ENCODE results near the gene LIMS2. TPM values are rescaled to one million over a fixed set of nuclear protein-coding genes. Genes with fewer than 3 reads are reported as not detected.

The LIMS2 gene
- total and polyA plus RNA-seq, 5 experiments from 2014 or later = 3.4 to 12.5 (median 10.1) TPM

GRCh38 chr2:127651971-127652550 lies 23.3 kb downstream of the LIMS2 start:
- peak overlapping the region in 1 of 10 donors; percentile 17 for H3K27ac Mint-ChIP-seq
- DNase-seq = peak in 2 of 10 donors; percentile 2 to 57
- POLR2A ChIA-PET = interaction anchor here (4.2 kb wide), 1 partner anchor 11 kb away, joined by 19 read pairs; no protein-coding TSS in a partner anchor

GRCh38 chr2:127651381-127651809 lies 23.9 kb downstream of the LIMS2 start:
- ATAC-seq (no peak), DNase-seq (no peak)
- Mint-ChIP-seq H3K4me1 (peaks cover 11 to 42% (median 29%) of the 10 kb centered on the region in 4 donors), H3K27ac (peak overlapping the region in 1 of 10 donors; percentile 22), H3K4me3 (no peak overlapping the region), H3K27me3 (no peaks in the 10 kb centered on the region), H3K9me3 (no peaks in the 10 kb centered on the region), H3K36me3 (peaks cover 0 to 2% (median 0%) of the 10 kb centered on the region in 3 donors)
- POLR2A ChIA-PET = interaction anchor here (1.1 to 4.2 kb wide), 2 partner anchors 11 to 58 kb away, joined by 3 to 19 read pairs; no protein-coding TSS in a partner anchor

More at GRCh38 chr2:127651971-127652550, 23.3 kb downstream of the LIMS2 start:
- H3K9me3 Mint-ChIP-seq = no peaks in the 10 kb centered on the region
- ATAC-seq = no peak
- H3K4me3 Mint-ChIP-seq = no peak overlapping the region
- H3K4me1 Mint-ChIP-seq = peaks cover 11 to 37% (median 24%) of the 10 kb centered on the region in 4 donors
- H3K27me3 Mint-ChIP-seq = no peaks in the 10 kb centered on the region
- H3K36me3 Mint-ChIP-seq = peaks cover 0 to 2% (median 0%) of the 10 kb centered on the region in 3 donors

- peak overlapping the region in 1 of 10 donors; percentile 22 for H3K27ac Mint-ChIP-seq
- H3K36me3 Mint-ChIP-seq = peaks cover 0 to 2% (median 0%) of the 10 kb centered on the region in 3 donors
- no peak for DNase-seq
- H3K4me1 Mint-ChIP-seq = peaks cover 11 to 42% (median 30%) of the 10 kb centered on the region in 4 donors
- POLR2A ChIA-PET = interaction anchor here (1.1 to 4.2 kb wide), 3 partner anchors 10 to 60 kb away, joined by 3 to 19 read pairs (median 12); no protein-coding TSS in a partner anchor
- ATAC-seq = no peak
- H3K9me3 Mint-ChIP-seq = no peaks in the 10 kb centered on the region
- no peaks in the 10 kb centered on the region for H3K27me3 Mint-ChIP-seq
- H3K4me3 Mint-ChIP-seq = no peak overlapping the region
These were observed 24.4 kb downstream of the LIMS2 start for GRCh38 chr2:127650785-127651380.

DNA sequence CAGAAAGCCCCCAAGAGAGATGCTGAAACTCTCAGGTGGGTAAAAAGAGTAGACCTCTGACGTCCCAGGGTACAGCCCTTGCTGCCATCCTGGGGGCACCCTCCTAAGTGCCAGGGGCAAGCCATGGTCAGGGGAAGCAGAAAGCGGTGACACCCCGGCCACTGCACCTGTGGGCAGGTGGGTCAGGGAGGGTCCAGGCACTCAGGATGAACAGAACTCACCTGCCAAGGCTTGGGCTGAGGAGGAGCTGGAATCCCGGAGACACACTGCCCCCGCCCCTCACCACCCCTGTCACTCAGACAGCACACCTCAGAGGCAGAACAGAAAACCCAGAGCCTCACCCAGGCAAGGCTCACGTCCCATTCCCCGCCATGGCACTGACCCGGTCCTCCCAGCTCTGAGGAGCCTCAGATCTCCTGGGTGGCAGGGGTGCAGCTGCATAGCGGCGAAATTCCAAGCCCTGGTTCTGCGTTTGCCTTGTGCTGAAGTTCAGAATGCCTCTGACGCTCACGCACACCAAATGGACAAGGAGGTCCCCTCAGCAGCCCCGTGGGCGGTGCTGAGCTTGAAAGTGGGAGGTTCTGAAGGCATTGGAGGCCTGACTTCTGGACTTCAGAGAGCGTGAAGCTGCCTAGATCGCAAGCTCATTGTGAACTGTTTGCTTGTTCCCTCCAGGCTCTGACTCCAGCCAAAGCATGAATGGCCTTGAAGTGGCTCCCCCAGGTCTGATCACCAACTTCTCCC lies 25.1 kb downstream of the LIMS2 start:
- Mint-ChIP-seq H3K9me3 (no peaks in the 10 kb centered on the region), H3K27me3 (no peaks in the 10 kb centered on the region), H3K27ac (peak overlapping the region in 4 of 10 donors; percentile 43 to 90 (median 84)), H3K36me3 (peaks cover 0 to 2% (median 0%) of the 10 kb centered on the region in 3 donors), H3K4me1 (peaks cover 11 to 42% (median 30%) of the 10 kb centered on the region in 4 donors), H3K4me3 (peak overlapping the region in 2 of 10 donors; percentile 74 to 83)
- ATAC-seq (peak in 1 of 2 donors; percentile 7), DNase-seq (no peak)
- POLR2A ChIA-PET = interaction anchor here (1.1 to 4.2 kb wide), 3 partner anchors 10 to 59 kb away, joined by 3 to 19 read pairs (median 12); no protein-coding TSS in a partner anchor

DNA sequence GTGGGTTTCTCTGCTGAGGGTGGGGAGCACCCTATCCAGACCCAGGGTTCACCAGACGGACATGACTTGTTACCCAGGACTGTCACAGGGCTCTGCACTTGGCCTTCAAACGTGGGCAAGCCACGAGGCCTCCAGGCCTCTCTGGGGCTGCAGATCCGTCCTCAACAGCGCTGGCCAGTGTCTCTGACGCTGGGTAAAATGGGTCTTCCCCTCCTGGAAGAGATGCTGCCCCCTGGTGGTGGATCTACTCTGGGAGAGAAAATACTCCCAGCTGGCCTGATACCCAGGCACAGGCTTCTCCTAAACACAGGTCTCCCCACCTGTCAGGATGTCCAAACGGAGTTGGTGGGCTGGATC lies 25.7 kb downstream of the LIMS2 start:
- ATAC-seq (peak; percentile 77 to 94), DNase-seq (peak; percentile 68 to 93 (median 80))
- POLR2A ChIA-PET = interaction anchor here (2.3 to 4.2 kb wide), 2 partner anchors 9 to 59 kb away, joined by 12 to 19 read pairs; no protein-coding TSS in a partner anchor
- Mint-ChIP-seq H3K4me3 (peak overlapping the region; percentile 53 to 83 (median 70)), H3K36me3 (peaks cover 0 to 2% (median 0%) of the 10 kb centered on the region in 3 donors), H3K9me3 (no peaks in the 10 kb centered on the region), H3K27me3 (no peaks in the 10 kb centered on the region), H3K4me1 (peaks cover 12 to 43% (median 32%) of the 10 kb centered on the region in 4 donors), H3K27ac (peak overlapping the region; percentile 43 to 90 (median 77))

DNA sequence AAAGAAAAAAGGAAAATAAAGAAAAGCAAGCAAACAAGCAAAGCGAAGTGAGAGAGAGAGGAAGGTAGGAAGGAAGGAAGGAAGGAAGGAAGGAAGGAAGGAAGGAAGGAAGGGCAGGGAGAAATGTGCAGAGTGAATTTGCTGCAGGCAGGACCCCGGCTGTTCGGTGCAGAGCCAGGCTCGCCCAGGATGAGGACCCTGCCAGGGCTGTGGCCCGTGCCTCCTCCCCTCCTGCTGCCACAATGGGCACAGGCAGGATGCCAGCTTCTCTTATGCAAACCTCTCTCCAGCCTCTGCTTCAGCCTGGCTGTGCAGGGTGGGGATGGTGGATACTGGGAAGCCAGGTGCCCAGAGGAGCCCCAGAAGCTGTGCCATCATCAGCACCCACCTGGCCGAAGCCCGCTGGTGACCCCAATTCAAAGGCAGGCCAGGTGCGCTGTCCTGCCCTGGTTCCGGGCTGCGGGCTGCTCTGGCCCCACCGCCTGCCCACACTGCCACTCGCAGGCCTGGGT lies 26.2 kb downstream of the LIMS2 start:
- peak in 4 of 10 donors; percentile 32 to 41 (median 36) for DNase-seq
- H3K36me3 Mint-ChIP-seq = peaks cover 0 to 2% (median 0%) of the 10 kb centered on the region in 3 donors
- H3K27me3 Mint-ChIP-seq = no peaks in the 10 kb centered on the region
- peaks cover 14 to 44% (median 34%) of the 10 kb centered on the region in 4 donors for H3K4me1 Mint-ChIP-seq
- no peaks in the 10 kb centered on the region for H3K9me3 Mint-ChIP-seq
- POLR2A ChIA-PET = interaction anchor here (2.3 to 4.2 kb wide), 2 partner anchors 8 to 58 kb away, joined by 12 to 19 read pairs; no protein-coding TSS in a partner anchor
- peak overlapping the region in 5 of 10 donors; percentile 54 to 92 (median 74) for H3K27ac Mint-ChIP-seq
- H3K4me3 Mint-ChIP-seq = peak overlapping the region in 5 of 10 donors; percentile 31 to 83 (median 74)
- ATAC-seq = peak; percentile 70 to 75

GRCh38 chr2:127648321-127648720 lies 27.0 kb downstream of the LIMS2 start:
- Mint-ChIP-seq H3K4me3 (peak overlapping the region in 7 of 10 donors; percentile 0 to 74 (median 51)), H3K9me3 (no peaks in the 10 kb centered on the region), H3K4me1 (peaks cover 14 to 49% (median 40%) of the 10 kb centered on the region in 4 donors), H3K36me3 (no peaks in the 10 kb centered on the region), H3K27me3 (no peaks in the 10 kb centered on the region), H3K27ac (peak overlapping the region in 6 of 10 donors; percentile 53 to 92 (median 74))
- no peak for ATAC-seq
- DNase-seq = no peak
- POLR2A ChIA-PET = interaction anchor here (1.0 to 1.7 kb wide), 2 partner anchors 8 to 53 kb away, joined by 3 read pairs; partner anchors contain the start of gene SFT2D3

DNA sequence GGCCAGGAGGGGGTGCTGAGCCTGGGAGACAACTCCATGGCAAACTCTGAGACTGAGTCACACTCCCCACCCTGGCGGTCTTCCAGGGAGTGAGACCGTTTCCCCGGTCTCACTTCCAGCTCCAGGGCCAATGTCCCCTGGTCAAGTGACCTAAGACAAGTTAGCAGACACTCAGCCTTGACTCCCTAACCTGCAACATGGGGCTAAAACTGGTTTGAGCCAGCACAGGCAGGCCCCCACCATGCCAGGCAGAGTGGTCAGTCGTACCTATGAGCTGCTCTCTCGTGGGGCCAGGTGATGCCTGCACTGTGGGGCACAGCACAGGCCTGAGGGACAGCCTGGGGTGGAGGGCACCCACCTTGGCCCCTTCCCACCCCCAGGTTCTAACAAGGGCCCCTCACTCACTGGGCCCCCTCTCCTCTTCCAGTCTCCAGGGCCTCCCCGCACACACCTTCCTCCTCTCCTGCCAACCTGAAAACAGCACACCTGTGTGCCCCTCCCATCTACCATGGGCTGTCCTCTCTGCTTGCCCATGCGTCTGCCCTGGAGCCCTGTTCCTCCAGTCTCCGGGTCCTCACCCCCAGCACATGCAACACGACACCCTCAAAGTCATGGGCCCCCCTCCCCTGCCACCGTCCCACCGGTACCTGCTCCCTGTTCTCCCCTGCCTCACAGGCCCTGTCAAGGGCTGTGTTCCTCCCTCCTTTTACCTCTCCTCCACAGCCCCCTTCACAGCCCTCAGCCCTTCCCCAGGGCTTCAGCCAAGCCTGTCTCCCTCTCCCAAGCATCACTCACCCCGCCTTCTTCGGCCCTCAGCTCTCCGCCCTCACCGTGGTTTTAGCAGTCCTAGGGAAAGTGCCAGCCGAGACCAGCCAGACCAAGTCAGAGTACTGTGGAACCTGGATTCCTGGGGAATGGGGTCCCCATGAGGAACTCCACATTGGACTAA lies 27.8 kb downstream of the LIMS2 start:
- no peaks in the 10 kb centered on the region for H3K36me3 Mint-ChIP-seq
- peak overlapping the region in 7 of 10 donors; percentile 26 to 92 (median 71) for H3K27ac Mint-ChIP-seq
- peaks cover 13 to 51% (median 42%) of the 10 kb centered on the region in 4 donors for H3K4me1 Mint-ChIP-seq
- H3K9me3 Mint-ChIP-seq = no peaks in the 10 kb centered on the region
- peak overlapping the region in 3 of 10 donors; percentile 30 to 46 (median 36) for H3K4me3 Mint-ChIP-seq
- no peak for DNase-seq
- H3K27me3 Mint-ChIP-seq = no peaks in the 10 kb centered on the region
- POLR2A ChIA-PET = interaction anchor here (1.0 to 1.7 kb wide), 3 partner anchors 8 to 54 kb away, joined by 3 read pairs; partner anchors contain the start of gene SFT2D3
- ATAC-seq = no peak

- Mint-ChIP-seq H3K4me3 (no peak overlapping the region), H3K27ac (peak overlapping the region in 4 of 10 donors; percentile 16 to 71 (median 60)), H3K36me3 (no peaks in the 10 kb centered on the region), H3K4me1 (peaks cover 15 to 58% (median 42%) of the 10 kb centered on the region in 4 donors), H3K9me3 (no peaks in the 10 kb centered on the region), H3K27me3 (no peaks in the 10 kb centered on the region)
- ATAC-seq (no peak), DNase-seq (no peak)
- POLR2A ChIA-PET = interaction anchor here (1.0 kb wide), 1 partner anchor 9 kb away, joined by 3 read pairs; no protein-coding TSS in a partner anchor
These were observed 28.7 kb downstream of the LIMS2 start for GRCh38 chr2:127646487-127647241.

GRCh38 chr2:127645395-127646291 lies 29.7 kb downstream of the LIMS2 start, which contains the start of gene GPR17:
GPR17 (plus strand) TSS chr2:127646153; CDS start chr2:127650736, 4,583 bp downstream.
- POLR2A ChIA-PET = no interaction called here
- ATAC-seq (no peak), DNase-seq (no peak)
- Mint-ChIP-seq H3K36me3 (no peaks in the 10 kb centered on the region), H3K4me1 (peaks cover 17 to 61% (median 49%) of the 10 kb centered on the region in 4 donors), H3K27ac (peak within 1 kb of the TSS in 9 of 10 donors; percentile 16 to 72 (median 57)), H3K27me3 (no peaks in the 10 kb centered on the region), H3K4me3 (no peak within 1 kb of the TSS), H3K9me3 (no peaks in the 10 kb centered on the region)
